GM12878 (cell line): ENCODE data around the gene FGF13. TPM values are rescaled to one million over a fixed set of nuclear protein-coding genes. Genes with fewer than 3 reads are reported as not detected.

Source experiments
- ATAC-seq: fragments of 200-7000 bp; cut with Tn5 transposase; 3 replicates; pipeline ENCODE4 v1.9.1; 2020; ENCODE audit warnings: mild to moderate bottlenecking, moderate library complexity
- BruUV-seq: library from RNA; stranded (reverse); fragments of 400-500 nt; replicated peaks from 2 replicates; lab custom pipeline; 2021; lab: Mats Ljungman, UMichigan
- CTCF ChIA-PET: fragments of 300-600 bp; sonication (Branson Sonifier 250); formaldehyde crosslinking; extraction: SDS; loops from one replicate; lab custom pipeline; 2021; ENCODE audit warnings: inconsistent platforms; lab: Yijun Ruan, JAX
- POLR2A ChIA-PET: fragments of 350-600 bp; formaldehyde crosslinking; extraction: SDS; loops from one replicate; lab custom pipeline; 2021; ENCODE audit warnings: inconsistent platforms; lab: Charles Lee
- RAD21 ChIA-PET: fragments of 300-600 bp; sonication (Branson Sonifier 250); formaldehyde crosslinking; loops from one replicate; lab custom pipeline; 2023; ENCODE audit warnings: antibody characterized with exemption; ENCODE audit not compliant: unreplicated experiment; lab: Charles Lee
- SMC1A ChIA-PET: fragments of 300-600 bp; sonication (Branson Sonifier 250); formaldehyde crosslinking; loops from one replicate; lab custom pipeline; 2023; ENCODE audit not compliant: unreplicated experiment, uncharacterized antibody; lab: Charles Lee
- DNase-seq: peaks from one replicate; pipeline ENCODE4 v3.0.0-alpha.2; 2011; ENCODE audit warnings: low read depth, low spot score
- FAIRE-seq: peaks from 3 replicates; lab custom pipeline; 2011; peaks lifted over from hg19 to GRCh38; lab: Jason Lieb, UNC
- H2AFZ ChIP-seq: 2 replicates; pipeline ENCODE4 v1.6.0; 2011; ENCODE audit warnings: low read depth, low read length, control low read depth; ENCODE audit not compliant: control insufficient read depth
- H3K27ac ChIP-seq: 2 replicates; pipeline ENCODE4 v1.5.1; 2011; ENCODE audit warnings: control low read depth; ENCODE audit not compliant: control insufficient read depth, insufficient read depth
- H3K27me3 ChIP-seq, 2 experiments: replicated peaks in 1 of 2; 2 replicates each; pipeline versions ENCODE4 v1.6.0 to v1.6.1; 2011; ENCODE audit warnings: low read length in 1 of 2; ENCODE audit not compliant: control insufficient read depth in 2 of 2, insufficient read depth in 2 of 2
- H3K36me3 ChIP-seq, 2 experiments: 2 replicates each; pipeline ENCODE4 v1.5.1; 2011; ENCODE audit warnings: low read length in 1 of 2; ENCODE audit not compliant: control insufficient read depth in 2 of 2, insufficient read depth in 2 of 2
- H3K4me1 ChIP-seq: 2 replicates; pipeline ENCODE4 v1.6.1; 2011; ENCODE audit warnings: mild to moderate bottlenecking, low read length, moderate library complexity, mixed read lengths; ENCODE audit not compliant: control insufficient read depth, insufficient read depth
- H3K4me2 ChIP-seq: 2 replicates; pipeline ENCODE4 v1.6.0; 2011; ENCODE audit warnings: control low read depth; ENCODE audit not compliant: control insufficient read depth, insufficient read depth
- H3K4me3 ChIP-seq: fragments of 200-600 bp; sonication (generic); 2 replicates; pipeline ENCODE4 v1.5.1; 2016
- H3K79me2 ChIP-seq: 2 replicates; pipeline ENCODE4 v1.6.0; 2011; ENCODE audit warnings: low read length; ENCODE audit not compliant: control insufficient read depth, insufficient read depth
- H3K9ac ChIP-seq: 2 replicates; pipeline ENCODE4 v1.8.0; 2011; ENCODE audit warnings: low read length, control low read depth, mixed read lengths; ENCODE audit not compliant: control insufficient read depth, insufficient read depth
- H3K9me3 ChIP-seq: replicated peaks from 3 replicates; pipeline ENCODE4 v1.5.1; 2011; ENCODE audit warnings: mild to moderate bottlenecking, low read length; ENCODE audit not compliant: control insufficient read depth, insufficient read depth
- H4K20me1 ChIP-seq: 2 replicates; pipeline ENCODE4 v1.6.0; 2011; ENCODE audit not compliant: control insufficient read depth, insufficient read depth
- EGR1 ChIP-seq, 2 experiments: IDR thresholded peaks; 1 replicate in 1 of 2; 2 replicates in 1 of 2; pipeline ENCODE4 v1.6.1; 2011 to 2012; ENCODE audit warnings: low read depth in 2 of 2, low read length in 2 of 2, borderline replicate concordance in 1 of 2, mild to moderate bottlenecking in 1 of 2, moderate library complexity in 1 of 2
- EP300 ChIP-seq, 2 experiments: fragments of 150-350 bp in 1 of 2; IDR thresholded peaks; 2 replicates each; pipeline ENCODE4 v1.6.1; 2011 to 2012; ENCODE audit warnings: low read depth in 2 of 2, low read length in 2 of 2, borderline replicate concordance in 1 of 2, improper control_type of control experiment in 1 of 2, inconsistent platforms in 1 of 2; ENCODE audit not compliant: control insufficient read depth in 1 of 2
- HCFC1 ChIP-seq: fragments of 150-350 bp; IDR thresholded peaks from 2 replicates; pipeline ENCODE4 v1.6.1; 2014; ENCODE audit warnings: low read length
- RAD21 ChIP-seq: IDR thresholded peaks from 2 replicates; pipeline ENCODE4 v1.6.1; 2011; ENCODE audit warnings: mild to moderate bottlenecking, low read depth, low read length, moderate library complexity; ENCODE audit not compliant: insufficient read depth
- TARDBP ChIP-seq: IDR thresholded peaks from 2 replicates; pipeline ENCODE4 v1.6.1; 2016; ENCODE audit warnings: borderline replicate concordance
- TCF7 ChIP-seq: IDR thresholded peaks from 2 replicates; pipeline ENCODE4 v1.6.1; 2014; ENCODE audit warnings: antibody characterized with exemption, borderline replicate concordance
- WGBS: methylation state at CpG from one replicate; pipeline ENCODE4 v1.1.6; 2016; ENCODE audit warnings: low lambda C conversion rate; ENCODE audit not compliant: insufficient replicate concordance, insufficient coverage; ENCODE audit errors: missing lambda C conversion rate; 5-methylcytosine and 5-hydroxymethylcytosine counted together
- in situ Hi-C: fragments of 300-500 bp; cut with MboI; formaldehyde crosslinking; loops from 9 replicates; pipeline ENCODE4 v1.14.3; 2018; ENCODE audit warnings: mixed read lengths
- intact Hi-C: fragments of 100-400 bp; cut with micrococcal nuclease; formaldehyde crosslinking; loops from one replicate; pipeline ENCODE4 v1.14.2; 2022; ENCODE audit not compliant: unreplicated experiment
- polyA plus RNA-seq, 11 experiments: library from polyadenylated mRNA; depleted of rRNA in 4 of 11; unstranded in 6 of 11; stranded (reverse) in 5 of 11; fragments of >200 nt; fragmentation: Nextera tagmentation in 4 of 11; fragmentation: Illumina TruSeq in 1 of 11; extraction: Ambion mirVana in 4 of 11; extraction: Trizol in 1 of 11; gene quantifications; 1 replicate in 1 of 11; 2 replicates in 10 of 11; pipeline versions ENCODE4 v1.2.1 to v1.2.3, GENCODE V29; 2011 to 2016; ENCODE audit warnings: inconsistent platforms in 2 of 11, missing spikeins in 2 of 11, low read depth in 1 of 11
- total RNA-seq, 4 experiments: library from RNA; depleted of rRNA in 3 of 4; stranded (reverse); fragments of >200 nt in 3 of 4; fragmentation: Illumina TruSeq in 1 of 4; extraction: Trizol in 1 of 4; gene quantifications; 2 replicates each; pipeline versions ENCODE4 v1.2.1 to v1.2.3, GENCODE V29; 2013 to 2021
- TF ChIP-seq, protein P1 (sequence below): fragments of 450-650 bp; IDR thresholded peaks from 2 replicates; pipeline ENCODE4 v1.6.1; 2017; ENCODE audit warnings: antibody characterized with exemption, mild to moderate bottlenecking, moderate library complexity
- TF ChIP-seq, protein P2 (sequence below): fragments of 450-650 bp; IDR thresholded peaks from 2 replicates; pipeline ENCODE4 v1.6.1; 2018; ENCODE audit warnings: borderline replicate concordance, mild to moderate bottlenecking; ENCODE audit not compliant: partially characterized antibody
- TF ChIP-seq, protein P3 (sequence below): fragments of 450-650 bp; IDR thresholded peaks from 2 replicates; pipeline ENCODE4 v1.6.1; 2017; ENCODE audit warnings: mild to moderate bottlenecking
- TF ChIP-seq, protein P4 (sequence below): IDR thresholded peaks from 2 replicates; pipeline ENCODE4 v1.6.1; 2012; ENCODE audit warnings: low read depth, low read length, improper control_type of control experiment

FGF13 gene
- total and polyA plus RNA-seq, 10 of the 15 experiments (the other 5 are each of a cell fraction or from before 2014, with no cell fraction given) = 0.08 to 0.68 (median 0.28) TPM; not detected in 1

DNA sequence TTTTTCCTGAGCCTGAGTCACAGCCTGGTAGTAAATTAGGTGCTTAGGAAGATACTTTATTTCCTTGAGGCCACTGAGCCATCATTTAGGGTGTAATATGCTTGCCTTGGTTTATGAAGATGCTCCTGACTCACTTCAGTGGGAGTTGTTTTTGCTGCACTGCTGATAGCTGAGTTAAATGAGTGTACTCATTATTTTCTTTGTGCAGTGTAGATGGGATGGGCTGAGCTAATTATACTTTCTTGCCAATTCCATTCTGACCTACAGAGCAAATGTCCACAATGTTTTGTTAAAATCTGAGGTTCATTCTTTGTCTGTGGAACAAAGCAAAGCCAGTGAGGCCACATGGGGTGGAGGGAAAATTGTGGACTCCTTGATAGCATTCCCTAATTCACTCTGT, 60.0 kb downstream of the FGF13 start:
- H3K4me3 ChIP-seq = no peak overlapping the region
- intact Hi-C loops (no loop called here), in situ Hi-C loops (no loop called here)
- no peaks in the 10 kb centered on the region for H3K36me3 ChIP-seq
- ATAC-seq (no peak), FAIRE-seq (no peak), DNase-seq (no peak)
- no peaks in the 10 kb centered on the region for H3K4me1 ChIP-seq
- ChIA-PET SMC1A (no interaction called here), RAD21 (no interaction called here), POLR2A (no interaction called here), CTCF (no interaction called here)
- H3K9me3 ChIP-seq = no peaks in the 10 kb centered on the region
- no peak overlapping the region for H3K27ac ChIP-seq
- H4K20me1 ChIP-seq = no peaks in the 10 kb centered on the region
- H2AFZ ChIP-seq = no peak overlapping the region
- no peaks in the 10 kb centered on the region for H3K79me2 ChIP-seq
- no TSS peak for BruUV-seq
- no peak overlapping the region for H3K4me2 ChIP-seq
- H3K27me3 ChIP-seq = no peaks in the 10 kb centered on the region
- no peak for TF ChIP-seq TARDBP
- no peak overlapping the region for H3K9ac ChIP-seq

DNA sequence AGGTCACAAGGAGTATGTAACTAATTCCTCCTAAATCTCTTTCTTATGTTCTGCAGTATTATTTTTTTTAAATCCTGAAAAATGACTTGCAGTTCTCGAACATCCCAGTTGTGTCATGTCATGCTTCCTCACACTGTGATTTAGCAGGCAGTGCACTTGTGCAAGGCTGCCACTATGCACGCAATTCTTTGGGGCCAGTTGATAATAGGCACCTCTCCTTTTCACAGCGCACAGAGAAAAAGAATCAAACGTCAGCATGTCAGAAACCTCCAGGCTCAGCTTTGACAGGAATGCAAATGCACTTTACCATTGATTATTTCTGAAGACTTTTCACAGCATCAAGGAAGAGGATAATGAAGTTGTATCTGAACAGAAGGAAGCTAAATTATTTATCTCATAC, 62.9 kb downstream of the FGF13 start:
- no peak overlapping the region for H2AFZ ChIP-seq
- no peaks in the 10 kb centered on the region for H3K36me3 ChIP-seq
- ChIA-PET POLR2A (no interaction called here), RAD21 (no interaction called here), CTCF (no interaction called here), SMC1A (no interaction called here)
- no peak for ATAC-seq
- DNase-seq = no peak
- intact Hi-C loops (no loop called here), in situ Hi-C loops (no loop called here)
- H3K27ac ChIP-seq = no peak overlapping the region
- H3K4me2 ChIP-seq = no peak overlapping the region
- H3K27me3 ChIP-seq = no peaks in the 10 kb centered on the region
- no TSS peak for BruUV-seq
- WGBS = 41% methylated on average over 4 of the region's 4 CpGs
- H4K20me1 ChIP-seq = no peaks in the 10 kb centered on the region
- H3K9ac ChIP-seq = no peak overlapping the region
- H3K4me3 ChIP-seq = no peak overlapping the region
- H3K79me2 ChIP-seq = no peaks in the 10 kb centered on the region
- H3K9me3 ChIP-seq = no peaks in the 10 kb centered on the region
- no peaks in the 10 kb centered on the region for H3K4me1 ChIP-seq
- no peak for FAIRE-seq
- TF ChIP-seq, protein P1, sequence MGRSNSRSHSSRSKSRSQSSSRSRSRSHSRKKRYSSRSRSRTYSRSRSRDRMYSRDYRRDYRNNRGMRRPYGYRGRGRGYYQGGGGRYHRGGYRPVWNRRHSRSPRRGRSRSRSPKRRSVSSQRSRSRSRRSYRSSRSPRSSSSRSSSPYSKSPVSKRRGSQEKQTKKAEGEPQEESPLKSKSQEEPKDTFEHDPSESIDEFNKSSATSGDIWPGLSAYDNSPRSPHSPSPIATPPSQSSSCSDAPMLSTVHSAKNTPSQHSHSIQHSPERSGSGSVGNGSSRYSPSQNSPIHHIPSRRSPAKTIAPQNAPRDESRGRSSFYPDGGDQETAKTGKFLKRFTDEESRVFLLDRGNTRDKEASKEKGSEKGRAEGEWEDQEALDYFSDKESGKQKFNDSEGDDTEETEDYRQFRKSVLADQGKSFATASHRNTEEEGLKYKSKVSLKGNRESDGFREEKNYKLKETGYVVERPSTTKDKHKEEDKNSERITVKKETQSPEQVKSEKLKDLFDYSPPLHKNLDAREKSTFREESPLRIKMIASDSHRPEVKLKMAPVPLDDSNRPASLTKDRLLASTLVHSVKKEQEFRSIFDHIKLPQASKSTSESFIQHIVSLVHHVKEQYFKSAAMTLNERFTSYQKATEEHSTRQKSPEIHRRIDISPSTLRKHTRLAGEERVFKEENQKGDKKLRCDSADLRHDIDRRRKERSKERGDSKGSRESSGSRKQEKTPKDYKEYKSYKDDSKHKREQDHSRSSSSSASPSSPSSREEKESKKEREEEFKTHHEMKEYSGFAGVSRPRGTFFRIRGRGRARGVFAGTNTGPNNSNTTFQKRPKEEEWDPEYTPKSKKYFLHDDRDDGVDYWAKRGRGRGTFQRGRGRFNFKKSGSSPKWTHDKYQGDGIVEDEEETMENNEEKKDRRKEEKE = no peak
- TF ChIP-seq, protein P2, sequence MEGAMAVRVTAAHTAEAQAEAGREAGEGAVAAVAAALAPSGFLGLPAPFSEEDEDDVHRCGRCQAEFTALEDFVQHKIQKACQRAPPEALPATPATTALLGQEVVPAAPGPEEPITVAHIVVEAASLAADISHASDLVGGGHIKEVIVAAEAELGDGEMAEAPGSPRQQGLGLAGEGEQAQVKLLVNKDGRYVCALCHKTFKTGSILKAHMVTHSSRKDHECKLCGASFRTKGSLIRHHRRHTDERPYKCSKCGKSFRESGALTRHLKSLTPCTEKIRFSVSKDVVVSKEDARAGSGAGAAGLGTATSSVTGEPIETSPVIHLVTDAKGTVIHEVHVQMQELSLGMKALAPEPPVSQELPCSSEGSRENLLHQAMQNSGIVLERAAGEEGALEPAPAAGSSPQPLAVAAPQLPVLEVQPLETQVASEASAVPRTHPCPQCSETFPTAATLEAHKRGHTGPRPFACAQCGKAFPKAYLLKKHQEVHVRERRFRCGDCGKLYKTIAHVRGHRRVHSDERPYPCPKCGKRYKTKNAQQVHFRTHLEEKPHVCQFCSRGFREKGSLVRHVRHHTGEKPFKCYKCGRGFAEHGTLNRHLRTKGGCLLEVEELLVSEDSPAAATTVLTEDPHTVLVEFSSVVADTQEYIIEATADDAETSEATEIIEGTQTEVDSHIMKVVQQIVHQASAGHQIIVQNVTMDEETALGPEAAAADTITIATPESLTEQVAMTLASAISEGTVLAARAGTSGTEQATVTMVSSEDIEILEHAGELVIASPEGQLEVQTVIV = no peak
- TF ChIP-seq HCFC1 (no peak), EP300 (IDR thresholded peaks at IDR 0.05; ENCODE audit: borderline replicate concordance in 1 of 2, control insufficient read depth in 1 of 2, low read depth in 2 of 2, low read length in 2 of 2) (no peak), TCF7 (no peak), RAD21 (no peak), EGR1 (IDR thresholded peaks at IDR 0.05; ENCODE audit: borderline replicate concordance in 1 of 2, low read depth in 2 of 2, low read length in 2 of 2) (no peak)
- TF ChIP-seq, protein P3, sequence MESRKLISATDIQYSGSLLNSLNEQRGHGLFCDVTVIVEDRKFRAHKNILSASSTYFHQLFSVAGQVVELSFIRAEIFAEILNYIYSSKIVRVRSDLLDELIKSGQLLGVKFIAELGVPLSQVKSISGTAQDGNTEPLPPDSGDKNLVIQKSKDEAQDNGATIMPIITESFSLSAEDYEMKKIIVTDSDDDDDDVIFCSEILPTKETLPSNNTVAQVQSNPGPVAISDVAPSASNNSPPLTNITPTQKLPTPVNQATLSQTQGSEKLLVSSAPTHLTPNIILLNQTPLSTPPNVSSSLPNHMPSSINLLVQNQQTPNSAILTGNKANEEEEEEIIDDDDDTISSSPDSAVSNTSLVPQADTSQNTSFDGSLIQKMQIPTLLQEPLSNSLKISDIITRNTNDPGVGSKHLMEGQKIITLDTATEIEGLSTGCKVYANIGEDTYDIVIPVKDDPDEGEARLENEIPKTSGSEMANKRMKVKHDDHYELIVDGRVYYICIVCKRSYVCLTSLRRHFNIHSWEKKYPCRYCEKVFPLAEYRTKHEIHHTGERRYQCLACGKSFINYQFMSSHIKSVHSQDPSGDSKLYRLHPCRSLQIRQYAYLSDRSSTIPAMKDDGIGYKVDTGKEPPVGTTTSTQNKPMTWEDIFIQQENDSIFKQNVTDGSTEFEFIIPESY = no peak
- TF ChIP-seq, protein P4, sequence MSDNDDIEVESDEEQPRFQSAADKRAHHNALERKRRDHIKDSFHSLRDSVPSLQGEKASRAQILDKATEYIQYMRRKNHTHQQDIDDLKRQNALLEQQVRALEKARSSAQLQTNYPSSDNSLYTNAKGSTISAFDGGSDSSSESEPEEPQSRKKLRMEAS = no peak
